HG03097 (cell line): ENCODE results near the gene NTRK2.
A peak's percentile ranks its signal among the peaks of the same experiment; 100 is the strongest.

ENCODE experiments used
- ATAC-seq: cut with Tn5 transposase; IDR thresholded peaks from one replicate; pipeline ENCODE4 v1.9.1; 2021; ENCODE audit not compliant: unreplicated experiment, low FRiP score

Gene NTRK2

GRCh38 chr9:84812847-84813246, 143.3 kb downstream of the NTRK2 start:
- ATAC-seq: no peak

GRCh38 chr9:84815554-84815953, 146.0 kb downstream of the NTRK2 start:
- ATAC-seq: no peak

- ATAC-seq: no peak
Observed at GRCh38 chr9:84817038-84817437, 147.5 kb downstream of the NTRK2 start.

- ATAC-seq: no peak
Observed at GRCh38 chr9:84818791-84819190, 149.3 kb downstream of the NTRK2 start.

GRCh38 chr9:84819491-84819991, 150.0 kb downstream of the NTRK2 start:
- ATAC-seq: no peak

- no peak for ATAC-seq
Observed at GRCh38 chr9:84821431-84821830, 151.9 kb downstream of the NTRK2 start.

- ATAC-seq: no peak
Observed at GRCh38 chr9:84822589-84823233, 153.2 kb downstream of the NTRK2 start.

- ATAC-seq: peak; percentile 88
Observed at GRCh38 chr9:84823421-84824271, 154.1 kb downstream of the NTRK2 start.

- ATAC-seq: no peak
Observed at GRCh38 chr9:84827216-84827765, 157.8 kb downstream of the NTRK2 start.

- ATAC-seq: no peak
Observed at GRCh38 chr9:84828046-84828445, 158.5 kb downstream of the NTRK2 start.

GRCh38 chr9:84829471-84829870, 159.9 kb downstream of the NTRK2 start:
- no peak for ATAC-seq

GRCh38 chr9:84829997-84830696, 160.6 kb downstream of the NTRK2 start:
- no peak for ATAC-seq

GRCh38 chr9:84831377-84831776, 161.8 kb downstream of the NTRK2 start:
- no peak for ATAC-seq

GRCh38 chr9:84832453-84832852, 162.9 kb downstream of the NTRK2 start:
- no peak for ATAC-seq

GRCh38 chr9:84834426-84834825, 164.9 kb downstream of the NTRK2 start:
- ATAC-seq: no peak

- no peak for ATAC-seq
Observed at GRCh38 chr9:84835745-84836144, 166.2 kb downstream of the NTRK2 start.

GRCh38 chr9:84838879-84839278, 169.3 kb downstream of the NTRK2 start:
- ATAC-seq: no peak

- no peak for ATAC-seq
Observed at GRCh38 chr9:84839541-84839940, 170.0 kb downstream of the NTRK2 start.

GRCh38 chr9:84841931-84842330, 172.4 kb downstream of the NTRK2 start:
- no peak for ATAC-seq

- ATAC-seq: no peak
Observed at GRCh38 chr9:84843175-84843824, 173.8 kb downstream of the NTRK2 start.
